Esophagus muscularis mucosa (tissue), 4 donors: ENCODE measurements around the gene ADORA1. TPM values are rescaled to one million over a fixed set of nuclear protein-coding genes. Genes with fewer than 3 reads are reported as not detected.

Experiments
- DNase-seq: peaks from one replicate; pipeline ENCODE4 v3.0.0-alpha.2; 2017; ENCODE audit errors: extremely low spot score
- H3K27ac ChIP-seq, 4 donors: fragments of 200-600 bp; sonication (generic); replicated peaks in 1 of 4; 1 replicate in 3 of 4; 2 replicates in 1 of 4; pipeline ENCODE4 v1.5.1; 2016 to 2019; ENCODE audit warnings: mild to moderate bottlenecking in 1 of 4
- H3K27me3 ChIP-seq, 4 donors: fragments of 200-600 bp; sonication (generic); one replicate each; pipeline versions ENCODE4 v1.5.1 to v1.6.0; 2016 to 2019
- H3K36me3 ChIP-seq, 4 donors: fragments of 200-600 bp; sonication (generic); one replicate each; pipeline ENCODE4 v1.5.1; 2016 to 2019
- H3K4me1 ChIP-seq, 4 donors: fragments of 200-600 bp; sonication (generic); one replicate each; pipeline ENCODE4 v1.5.1; 2016 to 2019
- H3K4me3 ChIP-seq, 4 donors: fragments of 200-600 bp; sonication (generic); 1 replicate in 2 of 4; 2 replicates in 2 of 4; pipeline ENCODE4 v1.5.1; 2016 to 2019; ENCODE audit warnings: mild to moderate bottlenecking in 4 of 4, moderate library complexity in 1 of 4
- H3K9me3 ChIP-seq, 4 donors: fragments of 200-600 bp; sonication (generic); 1 replicate in 3 of 4; 2 replicates in 1 of 4; pipeline ENCODE4 v1.5.1; 2016 to 2019
- CTCF ChIP-seq, 3 experiments: fragments of 200-600 bp in 2 of 3; fragments of 450-650 bp in 1 of 3; sonication (generic) in 2 of 3; IDR thresholded peaks; one replicate each; pipeline ENCODE4 v1.5.1; 2017 to 2019; ENCODE audit warnings: antibody characterized with exemption in 3 of 3, mild to moderate bottlenecking in 2 of 3, moderate library complexity in 1 of 3
- EP300 ChIP-seq: sonication (generic); formaldehyde crosslinking; IDR thresholded peaks from one replicate; pipeline ENCODE4 v1.6.1; 2017; ENCODE audit warnings: antibody characterized with exemption
- POLR2A ChIP-seq: fragments of 450-650 bp; IDR thresholded peaks from one replicate; pipeline ENCODE4 v1.6.1; 2017; ENCODE audit warnings: antibody characterized with exemption, moderate library complexity, mild to moderate bottlenecking, low read depth
- POLR2AphosphoS5 ChIP-seq, 2 donors: sonication (generic); formaldehyde crosslinking; IDR thresholded peaks; one replicate each; pipeline ENCODE4 v1.6.1; 2017; ENCODE audit warnings: antibody characterized with exemption in 2 of 2
- WGBS: methylation state at CpG from one replicate; pipeline ENCODE4 v1.1.5; 2018; 5-methylcytosine and 5-hydroxymethylcytosine counted together
- intact Hi-C: fragments of 100-400 bp; cut with DNase I; formaldehyde crosslinking; loops from one replicate; pipeline ENCODE4 v1.15.1; 2023
- total RNA-seq, 4 donors: library from RNA; depleted of rRNA; stranded (reverse); fragments of >200 nt; gene quantifications; one replicate each; pipeline versions ENCODE4 v1.1.0 to v1.2.1, GENCODE V29; 2016

The ADORA1 gene
- total RNA-seq, 4 donors from 2014 or later, result 0.34 to 1.7 (median 0.80) TPM

- no peak overlapping the region for H3K4me3 ChIP-seq
- H3K27ac ChIP-seq, result no peak overlapping the region
- DNase-seq, result no peak
- peaks cover 0 to 7% (median 0%) of the 10 kb centered on the region in 4 donors for H3K4me1 ChIP-seq
- no peak for TF ChIP-seq POLR2AphosphoS5 (IDR thresholded peaks at IDR 0.05)
- TF ChIP-seq POLR2A, result no peak
- TF ChIP-seq EP300, result no peak
- TF ChIP-seq CTCF (IDR thresholded peaks at IDR 0.05), result no peak
- WGBS, result 90% methylated on average over 6 of the region's 6 CpGs
- H3K27me3 ChIP-seq, result peaks cover 0 to 12% (median 0%) of the 10 kb centered on the region in 4 donors
- intact Hi-C loops, result no loop called here
- H3K9me3 ChIP-seq, result no peaks in the 10 kb centered on the region
- H3K36me3 ChIP-seq, result no peaks in the 10 kb centered on the region
These were observed 49.5 kb downstream of the ADORA1 start for GRCh38 chr1:203177036-203177405.

- H3K36me3 ChIP-seq, result no peaks in the 10 kb centered on the region
- H3K4me3 ChIP-seq, result no peak overlapping the region
- peaks cover 0 to 12% (median 0%) of the 10 kb centered on the region in 4 donors for H3K27me3 ChIP-seq
- H3K4me1 ChIP-seq, result peaks cover 0 to 7% (median 0%) of the 10 kb centered on the region in 4 donors
- H3K9me3 ChIP-seq, result no peaks in the 10 kb centered on the region
- no peak for DNase-seq
- no peak overlapping the region for H3K27ac ChIP-seq
- intact Hi-C loops, result no loop called here
- TF ChIP-seq POLR2A (no peak), CTCF (IDR thresholded peaks at IDR 0.05) (no peak), POLR2AphosphoS5 (IDR thresholded peaks at IDR 0.05) (no peak), EP300 (no peak)
- 67% methylated on average over 7 of the region's 9 CpGs for WGBS
These were observed 50.0 kb downstream of the ADORA1 start for GRCh38 chr1:203177470-203178039.

GRCh38 chr1:203178083-203178482, 50.6 kb downstream of the ADORA1 start:
- WGBS, result 86% methylated on average over 2 of the region's 5 CpGs
- H3K27me3 ChIP-seq, result peaks cover 0 to 12% (median 0%) of the 10 kb centered on the region in 4 donors
- H3K36me3 ChIP-seq, result no peaks in the 10 kb centered on the region
- DNase-seq, result no peak
- H3K9me3 ChIP-seq, result no peaks in the 10 kb centered on the region
- peaks cover 0 to 7% (median 0%) of the 10 kb centered on the region in 4 donors for H3K4me1 ChIP-seq
- no peak overlapping the region for H3K4me3 ChIP-seq
- TF ChIP-seq POLR2A (no peak), CTCF (IDR thresholded peaks at IDR 0.05) (no peak), POLR2AphosphoS5 (IDR thresholded peaks at IDR 0.05) (no peak)
- H3K27ac ChIP-seq, result no peak overlapping the region
- intact Hi-C loops, result no loop called here

GRCh38 chr1:203178821-203179666, 51.5 kb downstream of the ADORA1 start:
- TF ChIP-seq POLR2AphosphoS5 (IDR thresholded peaks at IDR 0.05), result no peak
- no peak for TF ChIP-seq EP300
- no peak for TF ChIP-seq CTCF (IDR thresholded peaks at IDR 0.05)
- TF ChIP-seq POLR2A, result no peak
- Histone ChIP-seq H3K36me3 (no peaks in the 10 kb centered on the region), H3K4me3 (no peak overlapping the region), H3K27me3 (peaks cover 0 to 12% (median 0%) of the 10 kb centered on the region in 4 donors), H3K4me1 (peaks cover 0 to 7% (median 0%) of the 10 kb centered on the region in 4 donors), H3K9me3 (no peaks in the 10 kb centered on the region), H3K27ac (no peak overlapping the region)
- intact Hi-C loops, result no loop called here
- WGBS, result 92% methylated on average over 11 of the region's 14 CpGs
- DNase-seq, result no peak
